NCI-H446 (cell line): ENCODE data around the gene ABHD17C.

Source experiments
- DNase-seq, 2 experiments: peaks; one replicate each; lab custom pipeline; 2025; lab: John Stamatoyannopoulos, UW

The ABHD17C gene

DNA sequence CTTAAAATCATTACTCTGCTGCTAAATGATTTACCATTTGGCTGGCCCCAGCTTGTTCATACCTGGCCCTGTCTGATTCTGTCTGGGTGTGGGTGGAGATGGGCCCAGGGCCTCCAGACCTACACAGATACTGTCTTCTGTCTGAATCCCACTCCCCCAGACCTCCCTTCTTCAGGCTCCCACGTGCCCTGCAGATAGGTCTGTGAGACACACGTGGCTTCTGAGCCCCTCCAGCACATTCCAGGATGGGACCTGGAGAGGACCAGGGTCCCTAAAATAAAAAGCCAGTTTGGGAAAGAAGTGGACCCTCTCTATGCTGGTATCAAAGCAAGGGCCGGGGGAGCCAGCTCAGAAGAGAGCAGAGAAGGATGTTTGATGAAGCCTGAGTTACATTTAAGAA, 69.4 kb downstream of the ABHD17C start:
- no peak for DNase-seq

DNA sequence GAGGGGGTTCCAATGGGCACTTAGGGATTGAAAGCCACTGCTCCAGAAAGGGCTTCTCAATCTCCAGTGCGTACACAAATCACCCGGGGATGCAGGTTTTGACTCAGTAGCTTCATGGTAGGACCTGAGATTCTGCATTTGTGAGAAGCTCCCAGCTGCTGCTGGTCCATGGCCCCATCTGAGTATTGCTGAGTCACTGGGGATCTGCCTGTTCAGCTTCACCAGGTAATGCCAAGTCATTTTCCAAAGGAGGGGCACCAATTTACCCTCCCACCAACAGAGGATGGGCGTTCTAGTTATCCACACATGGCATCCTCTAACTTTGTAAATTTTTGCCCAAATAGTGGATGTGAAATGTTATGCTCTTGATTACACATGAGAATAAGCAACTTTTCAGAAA, 71.2 kb downstream of the ABHD17C start:
- no peak for DNase-seq

DNA sequence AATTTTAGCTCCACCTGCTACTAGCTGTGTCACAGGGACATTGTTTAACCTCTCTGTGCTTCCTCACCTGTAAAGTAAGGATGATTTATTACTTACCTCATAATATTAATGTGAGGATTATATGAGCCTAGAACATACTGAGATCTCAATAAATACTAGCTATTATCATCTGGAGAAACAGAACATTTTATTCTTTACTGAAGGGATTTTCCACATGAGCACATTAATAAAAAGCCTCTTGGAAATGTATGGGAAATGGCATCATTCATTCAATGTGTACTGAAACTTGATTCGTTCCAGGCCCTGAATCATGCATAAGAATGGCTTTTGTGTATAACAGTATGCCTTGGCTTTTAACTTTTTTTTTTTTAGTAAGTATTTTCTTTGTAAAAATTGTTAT, 73.0 kb downstream of the ABHD17C start:
- no peak for DNase-seq

DNA sequence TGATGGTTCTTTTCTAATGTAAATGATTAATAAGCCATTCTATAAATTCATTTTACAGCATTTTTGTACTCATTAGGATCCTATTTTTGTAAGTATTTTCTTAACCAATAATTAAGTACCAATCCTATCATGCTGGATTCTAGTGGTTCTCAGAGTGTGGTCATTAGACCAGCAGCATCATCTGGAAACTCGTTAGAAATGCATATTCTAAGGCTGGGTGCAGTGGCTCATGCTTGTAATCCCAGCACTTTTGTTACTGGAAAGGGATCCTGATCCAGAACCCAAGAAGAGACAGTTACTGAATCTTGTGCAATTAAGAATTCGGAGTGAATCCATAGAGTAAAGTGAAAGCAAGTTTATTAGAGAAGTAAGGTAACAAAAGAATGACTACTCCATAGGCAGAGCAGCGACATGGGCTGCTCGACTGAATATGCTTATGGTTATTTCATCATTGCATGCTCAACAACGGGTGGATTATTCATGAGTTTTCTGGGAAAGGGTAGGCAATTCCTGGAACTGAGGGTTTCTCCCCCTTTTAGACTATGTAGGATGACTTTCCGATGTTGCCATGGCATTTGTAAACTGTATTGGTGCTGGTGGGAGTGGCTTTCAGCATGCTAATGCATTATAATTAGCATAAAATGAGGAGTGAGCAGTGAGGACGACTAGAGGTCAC, 74.2 kb downstream of the ABHD17C start:
- DNase-seq: no peak

DNA sequence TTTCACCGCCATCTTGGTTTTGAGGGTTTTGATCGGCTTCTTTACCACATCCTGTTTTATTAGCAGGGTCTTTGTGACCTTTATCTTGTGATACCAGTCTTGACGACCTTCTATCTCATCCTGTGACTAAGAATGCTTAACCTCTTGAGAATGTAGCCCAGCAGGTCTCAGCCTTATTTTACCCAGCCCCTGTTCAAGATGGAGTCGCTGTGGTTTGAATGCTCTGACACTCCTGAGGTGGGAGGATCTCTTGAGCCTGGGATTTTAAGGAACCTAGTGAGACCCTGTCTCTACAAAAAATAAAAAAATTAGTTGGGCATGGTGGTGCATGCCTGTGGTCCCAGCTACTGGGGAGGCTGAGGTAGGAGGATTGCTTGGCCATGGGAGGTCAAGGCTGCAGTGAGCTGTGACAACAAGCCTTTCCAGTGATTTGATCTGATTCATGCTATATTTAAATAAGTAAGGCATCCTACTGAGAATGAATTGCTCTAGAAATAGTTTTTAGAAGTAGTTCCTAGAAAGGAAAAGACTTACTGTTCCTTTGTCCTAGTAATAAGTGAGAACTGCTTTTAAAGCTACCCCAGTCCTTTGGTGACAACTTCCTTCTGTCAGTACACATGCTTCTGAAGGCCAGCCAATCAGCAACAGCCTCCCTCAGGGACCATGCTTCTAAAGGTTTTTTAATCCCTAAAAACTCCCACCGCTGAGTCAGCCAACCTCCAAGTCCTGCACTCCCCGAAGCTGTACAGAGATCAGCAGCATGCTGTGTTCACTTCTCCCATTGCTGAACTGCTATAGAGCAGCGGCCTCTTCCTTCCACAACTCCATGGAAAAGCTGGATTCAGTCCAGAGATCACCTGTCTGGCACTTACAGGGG, 75.0 kb downstream of the ABHD17C start:
- no peak for DNase-seq

DNA sequence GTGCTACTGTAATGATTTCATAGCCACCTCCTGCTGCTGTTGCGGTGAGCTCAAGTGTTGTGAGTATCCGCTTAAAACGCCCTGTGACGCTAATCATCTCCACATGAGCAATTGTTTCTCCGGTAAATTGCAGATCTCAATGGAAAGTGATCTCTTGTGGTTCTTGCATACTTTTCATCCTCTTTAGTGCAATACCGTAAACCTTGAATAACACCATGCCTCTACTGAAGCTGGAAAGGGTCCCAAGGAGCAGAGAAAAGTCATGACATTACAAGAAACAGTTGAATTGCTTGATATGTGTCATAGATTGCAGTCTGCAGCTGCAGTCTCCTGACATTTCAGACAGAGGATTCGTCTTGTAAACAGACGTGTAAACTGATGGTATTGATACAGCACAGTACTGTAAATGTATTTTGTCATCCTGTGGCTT, 78.0 kb downstream of the ABHD17C start:
- no peak for DNase-seq

DNA sequence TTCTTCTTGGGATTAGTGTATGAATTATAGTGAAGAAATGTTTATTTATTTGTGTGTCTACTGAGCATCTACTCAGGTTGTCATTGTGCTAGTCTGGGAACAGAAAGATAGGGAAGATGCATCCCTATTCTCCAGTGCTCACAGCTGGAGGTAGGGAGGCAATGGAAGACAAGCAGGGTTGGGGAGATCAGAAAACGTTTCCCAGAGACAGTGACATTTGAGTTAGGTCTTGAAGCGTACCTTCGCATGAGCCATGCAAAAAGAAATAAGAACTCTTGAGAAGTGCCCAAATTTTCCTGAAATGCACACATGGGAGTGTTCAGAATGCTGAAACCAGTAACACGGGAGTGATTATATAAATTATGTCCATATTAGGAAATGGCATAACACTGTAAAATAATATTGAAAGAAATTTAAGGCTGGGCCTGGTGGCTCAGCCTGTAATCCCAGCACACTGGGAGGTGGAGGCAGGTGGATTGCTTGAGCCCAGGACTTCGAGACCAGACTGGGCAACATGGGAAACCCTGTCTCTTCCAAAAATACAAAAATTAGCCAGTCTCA, 78.8 kb downstream of the ABHD17C start:
- no peak for DNase-seq

DNA sequence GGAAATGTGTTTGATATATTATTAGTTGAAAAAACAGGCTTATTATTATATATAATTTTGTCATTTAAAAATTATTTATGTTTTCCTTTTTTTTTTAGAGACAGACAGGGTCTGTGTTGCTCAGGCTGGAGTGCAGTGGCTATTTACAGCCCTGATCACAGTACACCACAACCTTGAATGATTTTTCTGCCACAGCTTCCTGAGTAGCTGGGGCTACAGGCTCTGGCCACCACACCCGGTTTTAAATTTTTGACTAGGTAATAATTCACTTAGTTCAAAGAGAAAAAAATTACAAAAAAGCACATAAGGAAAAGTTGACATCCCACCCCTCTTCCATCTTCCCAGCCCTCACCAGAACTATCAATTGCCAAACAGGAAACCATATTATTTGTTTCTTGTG, 79.4 kb downstream of the ABHD17C start:
- no peak for DNase-seq

DNA sequence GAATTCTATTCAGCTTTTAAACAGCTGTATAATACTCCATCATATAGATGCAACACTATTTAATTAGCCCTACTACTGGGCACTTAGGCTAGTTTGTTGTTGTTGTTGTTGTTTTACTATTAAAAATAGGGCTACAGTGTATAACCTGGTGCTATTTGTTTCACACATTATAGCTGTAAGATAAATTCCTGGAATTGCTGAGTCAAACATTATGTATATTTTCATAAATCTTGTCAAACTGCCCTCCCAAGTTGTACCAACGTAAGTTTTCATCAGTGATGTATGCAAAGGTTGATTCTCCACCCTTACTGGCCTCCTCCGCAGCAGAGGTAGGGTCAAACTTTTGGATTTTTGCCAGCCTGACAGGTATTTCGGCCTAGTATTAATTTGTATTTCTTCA, 80.2 kb downstream of the ABHD17C start:
- DNase-seq: no peak

DNA sequence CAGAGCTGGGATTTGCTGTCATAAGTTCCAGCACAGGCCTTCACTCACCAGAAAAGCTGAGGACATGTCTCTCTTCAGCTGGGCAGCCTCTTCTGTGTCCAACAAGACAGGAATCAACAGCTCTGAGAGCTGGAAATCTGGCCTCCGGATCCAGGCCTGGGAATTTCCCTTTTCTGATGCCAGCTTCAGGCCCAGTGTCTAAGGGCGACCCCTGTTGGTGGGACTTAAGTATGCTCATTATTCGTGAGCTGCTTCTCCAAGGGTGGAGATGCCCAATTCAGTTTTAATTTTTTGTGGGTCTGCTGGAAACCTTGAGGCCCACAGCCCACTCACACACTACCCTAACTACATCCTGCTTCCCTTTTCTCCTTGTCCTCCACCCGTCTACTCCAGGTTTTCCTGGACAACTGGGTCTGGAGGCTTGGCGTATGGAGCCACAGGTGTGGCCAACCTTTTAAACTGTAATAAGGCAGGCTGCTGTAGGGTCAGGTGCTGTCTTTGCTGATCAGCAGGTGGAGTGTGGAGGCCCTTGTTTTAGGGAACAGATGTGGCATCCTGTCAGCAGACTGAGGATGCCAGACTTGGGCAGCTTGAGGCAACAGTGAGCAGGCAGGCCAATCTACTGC, 81.4 kb downstream of the ABHD17C start:
- DNase-seq: peak; percentile 68 to 90

DNA sequence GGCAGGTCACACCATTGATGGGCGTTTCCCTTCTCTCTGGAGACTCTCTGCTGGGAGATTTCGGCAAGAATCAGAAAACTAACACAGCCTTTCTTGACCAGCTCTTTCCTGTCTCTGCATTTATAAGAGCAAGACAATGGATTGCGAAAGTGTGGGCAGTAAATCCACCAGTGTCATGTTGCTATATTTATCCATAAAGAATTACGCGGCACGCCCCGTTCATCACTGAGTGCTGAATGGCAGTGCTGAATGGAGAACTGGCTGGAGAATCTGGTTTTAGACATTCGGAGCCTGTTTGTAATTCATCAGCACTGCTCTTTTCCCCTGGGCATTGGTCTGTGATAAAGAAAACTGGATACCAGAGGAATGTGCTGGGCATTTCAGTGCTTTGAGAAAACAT, 82.0 kb downstream of the ABHD17C start:
- DNase-seq: no peak

DNA sequence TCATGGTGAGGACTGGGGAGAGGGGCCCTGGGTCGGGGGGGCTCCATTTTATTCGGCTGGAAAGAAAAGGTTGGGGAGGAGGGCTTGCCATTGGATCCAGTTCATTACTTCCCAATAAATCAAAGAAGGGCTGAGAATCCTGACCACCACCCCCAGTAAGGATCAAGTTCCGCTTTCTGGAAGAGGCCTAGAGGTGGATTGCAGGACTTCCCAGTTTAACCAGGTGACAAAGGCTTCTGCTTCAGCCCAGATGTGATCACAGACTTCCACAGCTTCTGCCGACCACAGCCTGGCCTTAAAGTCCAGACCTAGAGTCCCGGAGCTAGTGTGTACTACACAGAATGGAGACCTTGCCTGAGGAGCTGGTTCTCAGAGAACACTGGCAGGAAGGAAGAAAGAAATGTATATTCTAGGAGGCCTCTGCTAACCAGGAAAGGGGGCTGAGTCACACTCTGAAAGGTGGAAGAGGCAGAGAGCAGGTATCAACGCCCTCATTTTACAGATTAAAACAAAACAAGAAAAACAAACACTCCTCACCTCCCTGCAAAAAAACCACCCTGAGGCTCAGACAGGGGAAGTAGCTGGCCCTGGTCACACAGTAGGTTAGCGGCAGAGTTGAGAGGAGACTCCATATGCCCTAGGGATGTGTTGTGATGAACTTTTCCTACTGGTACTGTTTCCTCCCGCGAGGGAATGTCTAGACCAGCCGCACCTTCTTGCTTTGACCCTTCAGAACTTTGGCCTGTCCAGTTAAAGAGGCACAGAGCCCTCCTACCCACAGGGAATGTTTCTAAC, 82.9 kb downstream of the ABHD17C start:
- DNase-seq: no peak

DNA sequence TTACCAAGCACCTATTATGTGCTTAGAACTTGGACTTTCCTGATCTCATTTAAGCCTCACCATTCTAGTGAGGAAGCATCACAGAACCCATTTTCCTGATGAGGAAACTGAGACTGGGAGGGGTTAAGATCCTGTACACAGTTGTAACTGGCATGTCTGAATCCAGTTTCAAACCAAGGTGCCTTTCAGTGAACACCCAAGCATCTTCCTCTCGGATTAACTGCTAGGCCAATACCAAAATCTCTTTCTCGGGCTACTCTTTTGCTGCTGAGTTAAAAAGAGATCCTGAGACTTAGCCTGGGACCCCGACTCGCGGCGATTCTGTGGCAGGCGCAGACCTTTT, 83.5 kb downstream of the ABHD17C start:
- DNase-seq: no peak

DNA sequence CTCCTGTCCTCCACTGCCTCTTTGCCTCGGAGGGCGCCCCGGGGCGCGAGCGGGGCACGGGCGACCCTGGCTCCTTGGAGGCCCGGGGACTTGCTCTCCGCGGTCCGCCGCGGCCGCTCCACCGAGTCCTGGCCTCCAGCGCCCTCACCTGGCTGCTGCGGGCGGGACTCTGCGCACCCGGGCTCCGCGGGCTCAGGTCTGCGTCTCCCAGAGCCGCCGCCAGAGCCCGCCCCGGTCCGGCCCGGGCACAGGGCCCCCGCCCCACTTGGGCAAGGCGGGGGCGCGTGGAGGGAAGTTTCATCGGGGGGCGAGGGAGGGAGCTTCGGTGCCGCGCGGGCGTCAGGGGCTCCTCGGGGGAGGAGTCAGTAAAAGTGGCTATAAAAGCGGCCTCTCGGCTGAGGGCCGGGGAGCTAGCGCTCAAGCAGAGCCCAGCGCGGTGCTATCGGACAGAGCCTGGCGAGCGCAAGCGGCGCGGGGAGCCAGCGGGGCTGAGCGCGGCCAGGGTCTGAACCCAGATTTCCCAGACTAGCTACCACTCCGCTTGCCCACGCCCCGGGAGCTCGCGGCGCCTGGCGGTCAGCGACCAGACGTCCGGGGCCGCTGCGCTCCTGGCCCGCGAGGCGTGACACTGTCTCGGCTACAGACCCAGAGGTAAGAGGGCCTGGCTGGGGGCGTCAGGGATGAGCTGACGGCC, 84.0 kb downstream of the ABHD17C start, which contains the start of gene CEMIP:
CEMIP (plus strand) TSS at position 407 of the 694 bp plus-strand sequence. CDS start 94,510 bp downstream, outside the sequence.
- peak; percentile 50 to 93 for DNase-seq

DNA sequence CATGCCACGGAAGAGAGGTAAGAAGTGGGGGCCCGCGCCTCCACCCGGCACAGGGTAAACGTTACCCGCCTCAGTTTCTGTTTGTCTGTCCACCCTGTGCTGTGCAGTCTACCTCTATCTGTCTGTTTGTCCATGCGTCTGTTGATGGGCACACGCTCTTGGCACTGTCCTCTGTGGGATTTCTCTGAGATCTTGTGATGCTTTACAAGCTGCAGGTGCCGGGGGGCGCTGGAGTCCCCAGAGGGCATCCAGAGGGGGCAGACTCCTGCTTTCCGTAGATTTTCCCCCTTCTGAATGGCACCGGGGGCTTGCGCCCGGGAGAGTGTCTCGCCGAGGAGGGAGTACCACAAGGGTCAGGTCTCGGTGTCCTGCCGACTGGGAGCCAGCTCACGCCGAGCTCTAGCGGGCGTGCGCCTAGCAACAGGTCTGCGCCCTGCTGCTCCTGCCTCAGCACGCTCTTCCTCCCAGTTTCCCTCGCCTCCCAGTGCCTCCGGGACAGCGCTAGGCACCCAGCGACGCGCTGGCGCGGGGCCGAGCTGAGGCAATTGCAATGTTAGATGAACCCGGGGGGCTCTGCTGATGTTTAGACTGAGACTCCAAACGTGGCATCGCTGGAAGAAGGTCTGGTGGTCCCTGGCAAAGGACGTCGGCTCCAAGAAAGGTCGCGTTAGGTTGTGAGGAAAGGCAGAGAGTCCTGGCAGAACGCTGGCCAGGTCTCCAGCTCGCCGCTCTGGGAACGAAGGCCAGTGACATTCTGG, 84.7 kb downstream of the ABHD17C start:
- peak in 1 of 2 experiments; percentile 34 for DNase-seq

DNA sequence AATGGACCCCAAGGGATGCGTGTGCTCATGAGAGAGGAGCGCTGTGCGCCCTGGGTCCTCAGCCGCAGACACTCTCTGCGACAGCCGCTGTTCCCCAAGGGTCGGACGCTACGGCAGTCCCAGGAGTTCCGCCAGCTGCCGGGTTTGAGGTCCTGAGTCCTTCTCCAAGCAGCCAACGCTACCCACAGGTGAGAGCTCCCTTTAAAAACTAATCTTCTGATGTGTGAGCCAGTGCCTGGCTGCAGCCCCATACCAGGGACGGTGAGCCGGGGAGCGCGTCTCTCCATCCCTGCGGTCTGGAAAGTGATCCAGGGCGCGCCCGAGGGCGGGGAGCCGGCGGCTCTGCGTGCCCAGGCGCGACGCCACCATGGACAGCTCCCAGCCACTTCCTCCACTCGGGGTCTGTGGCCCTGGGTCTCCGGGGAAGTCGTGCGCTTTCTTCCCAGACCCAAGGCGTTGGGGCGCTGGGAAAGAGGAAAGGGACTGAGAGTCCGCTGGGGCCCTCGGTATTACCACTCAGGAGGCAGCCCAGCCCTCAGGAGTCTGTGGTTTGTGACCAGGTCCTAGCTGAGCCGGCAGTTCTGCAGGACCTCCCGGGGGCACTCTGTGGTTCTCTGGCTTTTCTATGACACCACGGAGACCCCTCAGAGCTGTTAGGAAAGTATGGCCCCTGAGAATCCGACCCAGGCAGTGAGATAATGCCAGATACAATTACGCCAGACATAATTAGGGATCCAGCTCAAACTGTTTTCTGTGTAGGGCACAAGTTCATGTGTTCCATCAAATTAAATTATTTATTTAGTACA, 85.5 kb downstream of the ABHD17C start:
- no peak for DNase-seq

DNA sequence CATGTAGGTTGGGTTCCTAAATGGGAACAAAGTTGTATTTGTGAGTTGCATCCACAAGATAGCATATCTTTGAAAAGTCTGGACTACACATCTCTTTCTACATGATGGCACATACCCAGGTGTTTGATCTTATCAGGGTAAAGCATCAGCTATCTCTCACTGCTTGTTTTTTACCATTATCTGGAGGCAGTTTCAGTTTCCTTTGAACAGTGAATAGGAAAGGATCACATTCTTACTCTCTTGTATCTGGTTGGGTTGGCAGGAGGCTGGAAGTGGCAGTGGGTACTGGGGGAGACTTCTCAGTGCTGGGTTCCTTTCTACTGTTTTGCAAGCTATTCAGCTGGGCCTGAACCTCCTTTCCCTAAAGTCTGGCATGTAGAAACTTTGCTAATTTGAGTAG, 88.2 kb downstream of the ABHD17C start:
- DNase-seq: no peak

DNA sequence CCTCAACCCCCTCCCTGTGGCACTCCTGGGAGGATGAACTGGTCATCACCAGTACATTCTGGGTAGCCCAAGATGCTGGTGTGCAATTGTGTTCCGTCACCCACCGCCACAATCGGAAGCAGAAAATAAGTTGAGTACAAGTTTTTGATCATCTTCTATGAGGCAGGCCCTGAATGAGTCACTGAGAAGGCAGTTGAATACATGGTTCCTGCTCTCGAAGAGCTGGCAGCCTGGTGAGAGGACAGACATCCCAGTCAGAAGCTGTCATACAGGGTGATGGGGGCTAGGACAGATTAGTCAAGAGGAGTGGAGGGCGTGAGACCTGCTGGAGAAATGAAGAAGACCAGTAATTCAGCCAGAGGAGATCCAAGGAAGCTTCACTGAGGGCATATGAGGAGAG, 90.2 kb downstream of the ABHD17C start:
- DNase-seq: no peak

DNA sequence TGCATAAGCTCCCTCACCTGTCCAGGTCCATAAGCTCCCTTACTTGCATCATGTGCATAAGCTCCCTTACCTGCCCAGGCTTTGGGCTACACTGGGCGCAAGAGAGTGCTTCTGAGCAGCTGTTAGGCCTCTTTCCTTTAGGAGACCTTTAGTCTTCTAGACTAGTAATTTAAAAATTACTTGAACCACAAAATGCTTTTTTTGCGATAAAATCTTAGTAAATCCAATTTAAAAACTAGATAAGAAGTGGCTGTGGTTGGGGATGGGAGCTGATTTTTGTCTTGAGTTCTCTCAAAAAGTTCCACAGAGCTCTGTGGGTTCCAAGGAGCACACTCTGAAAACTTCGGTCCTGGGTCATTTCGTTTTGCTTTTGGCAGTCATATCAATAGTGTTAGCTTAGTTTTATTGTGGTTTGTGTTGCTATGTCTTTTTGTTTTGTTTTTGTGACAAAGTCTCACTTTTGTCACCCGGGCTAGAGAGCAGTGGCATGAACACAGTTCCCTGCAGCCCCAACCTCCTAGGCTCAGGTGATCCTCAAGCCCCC, 90.8 kb downstream of the ABHD17C start:
- DNase-seq: no peak
